Ishikawa (cell line): ENCODE data around the gene CBR3.

Experiments used
- CREB1 ChIP-seq: IDR thresholded peaks from 2 replicates; pipeline ENCODE4 v1.6.1; 2012; ENCODE audit warnings: low read depth
- EP300 ChIP-seq: IDR thresholded peaks from 2 replicates; pipeline ENCODE4 v1.6.1; 2012; ENCODE audit warnings: borderline replicate concordance
- RAD21 ChIP-seq: IDR thresholded peaks from 2 replicates; pipeline ENCODE4 v1.6.1; 2012; ENCODE audit warnings: low read depth
- TCF12 ChIP-seq: IDR thresholded peaks from 2 replicates; pipeline ENCODE4 v1.6.1; 2012; ENCODE audit warnings: low read depth
- YY1 ChIP-seq: IDR thresholded peaks from 2 replicates; pipeline ENCODE4 v1.6.1; 2012; ENCODE audit warnings: low read depth
- ZBTB7A ChIP-seq: IDR thresholded peaks from 2 replicates; pipeline ENCODE4 v1.6.1; 2012; ENCODE audit warnings: low read depth
- TF ChIP-seq, protein P1 (sequence below): IDR thresholded peaks from 2 replicates; pipeline ENCODE4 v1.6.1; 2012
- TF ChIP-seq, protein P2 (sequence below): IDR thresholded peaks from 2 replicates; pipeline ENCODE4 v1.6.1; 2012; ENCODE audit warnings: low read depth, mild to moderate bottlenecking

DNA sequence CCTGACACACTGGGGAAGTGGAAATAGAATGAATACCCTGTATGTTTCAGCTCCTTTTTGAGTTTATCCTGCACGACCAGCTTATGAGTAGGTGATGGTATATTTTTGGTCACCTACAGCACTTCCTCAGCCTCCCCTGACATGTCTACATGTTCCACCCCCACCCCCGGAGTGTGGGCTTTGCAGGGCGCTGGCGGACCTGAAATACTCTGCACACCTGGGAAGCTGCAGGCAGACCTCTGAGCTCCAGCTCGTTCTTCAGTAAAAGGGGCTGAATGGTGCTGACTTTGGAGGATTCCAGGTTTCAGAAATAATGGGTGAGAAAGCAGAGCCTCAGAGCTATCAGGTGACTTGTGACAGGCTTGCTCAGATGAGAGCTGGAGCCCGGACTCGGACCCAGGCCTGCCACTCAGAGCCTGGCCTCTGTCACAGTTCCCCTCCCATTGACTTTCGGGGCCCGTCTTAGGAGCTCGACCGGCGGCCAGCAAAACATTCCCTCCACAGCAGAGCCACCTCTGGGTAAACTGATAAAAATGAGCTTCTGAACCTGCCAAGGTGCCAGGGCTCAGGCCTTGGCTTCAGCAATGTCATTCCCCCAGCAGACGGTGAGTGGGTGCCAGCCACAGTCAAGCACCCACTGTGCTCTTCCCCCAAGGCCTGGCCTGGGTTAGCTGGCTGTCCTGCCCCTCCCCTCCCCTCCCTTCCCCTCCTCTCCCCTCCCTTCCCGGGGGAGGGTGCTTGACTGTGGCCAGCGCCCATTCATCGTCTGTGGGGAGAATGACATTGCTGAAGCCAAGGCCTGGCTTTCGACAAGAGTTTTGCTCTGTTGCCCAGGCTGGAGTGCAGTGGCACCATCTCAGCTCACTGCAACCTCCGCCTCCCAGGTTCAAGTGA lies 51.9 kb downstream of the CBR3 start:
- TF ChIP-seq, protein P1, sequence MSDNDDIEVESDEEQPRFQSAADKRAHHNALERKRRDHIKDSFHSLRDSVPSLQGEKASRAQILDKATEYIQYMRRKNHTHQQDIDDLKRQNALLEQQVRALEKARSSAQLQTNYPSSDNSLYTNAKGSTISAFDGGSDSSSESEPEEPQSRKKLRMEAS, result no peak
- TF ChIP-seq RAD21, result no peak
- TF ChIP-seq, protein P2, sequence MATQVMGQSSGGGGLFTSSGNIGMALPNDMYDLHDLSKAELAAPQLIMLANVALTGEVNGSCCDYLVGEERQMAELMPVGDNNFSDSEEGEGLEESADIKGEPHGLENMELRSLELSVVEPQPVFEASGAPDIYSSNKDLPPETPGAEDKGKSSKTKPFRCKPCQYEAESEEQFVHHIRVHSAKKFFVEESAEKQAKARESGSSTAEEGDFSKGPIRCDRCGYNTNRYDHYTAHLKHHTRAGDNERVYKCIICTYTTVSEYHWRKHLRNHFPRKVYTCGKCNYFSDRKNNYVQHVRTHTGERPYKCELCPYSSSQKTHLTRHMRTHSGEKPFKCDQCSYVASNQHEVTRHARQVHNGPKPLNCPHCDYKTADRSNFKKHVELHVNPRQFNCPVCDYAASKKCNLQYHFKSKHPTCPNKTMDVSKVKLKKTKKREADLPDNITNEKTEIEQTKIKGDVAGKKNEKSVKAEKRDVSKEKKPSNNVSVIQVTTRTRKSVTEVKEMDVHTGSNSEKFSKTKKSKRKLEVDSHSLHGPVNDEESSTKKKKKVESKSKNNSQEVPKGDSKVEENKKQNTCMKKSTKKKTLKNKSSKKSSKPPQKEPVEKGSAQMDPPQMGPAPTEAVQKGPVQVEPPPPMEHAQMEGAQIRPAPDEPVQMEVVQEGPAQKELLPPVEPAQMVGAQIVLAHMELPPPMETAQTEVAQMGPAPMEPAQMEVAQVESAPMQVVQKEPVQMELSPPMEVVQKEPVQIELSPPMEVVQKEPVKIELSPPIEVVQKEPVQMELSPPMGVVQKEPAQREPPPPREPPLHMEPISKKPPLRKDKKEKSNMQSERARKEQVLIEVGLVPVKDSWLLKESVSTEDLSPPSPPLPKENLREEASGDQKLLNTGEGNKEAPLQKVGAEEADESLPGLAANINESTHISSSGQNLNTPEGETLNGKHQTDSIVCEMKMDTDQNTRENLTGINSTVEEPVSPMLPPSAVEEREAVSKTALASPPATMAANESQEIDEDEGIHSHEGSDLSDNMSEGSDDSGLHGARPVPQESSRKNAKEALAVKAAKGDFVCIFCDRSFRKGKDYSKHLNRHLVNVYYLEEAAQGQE, result no peak
- TF ChIP-seq ZBTB7A, result no peak
- no peak for TF ChIP-seq CREB1
- TF ChIP-seq EP300, result no peak
- no peak for TF ChIP-seq TCF12
- no peak for TF ChIP-seq YY1
